Renal pelvis (tissue), 12 donors: Measurements from ENCODE around the gene GPHN. TPM values are rescaled to one million over a fixed set of nuclear protein-coding genes. Genes with fewer than 3 reads are reported as not detected.

Experiments
- DNase-seq: peaks from one replicate; pipeline ENCODE4 v3.0.0-alpha.2; 2013
- long read RNA-seq, 16 experiments: transcript quantifications; one replicate each; lab custom pipeline, GENCODE V29; 2026
- polyA plus RNA-seq, 3 donors: library from polyadenylated mRNA; unstranded; fragments of 120-200 nt; gene quantifications; one replicate each; pipeline ENCODE4 v1.2.1, GENCODE V29; 2013; ENCODE audit not compliant: insufficient read length in 3 of 3

Gene GPHN
- 10 to 100 TPM; 70.3 to 83.7 (median 71.6) TPM for polyA plus RNA-seq
- long read RNA-seq, donor 1, full-length matches to known transcripts: 5 of 5 reads
- long read RNA-seq, donor 1, partial matches to known transcripts: 0 of 5 reads
- long read RNA-seq, donor 1, other reads (novel, unspliced or antisense): 0 of 5 reads
- long read RNA-seq, donor 2, full-length matches to known transcripts: 9 of 9 reads
- long read RNA-seq, donor 2, partial matches to known transcripts: 0 of 9 reads
- long read RNA-seq, donor 2, other reads (novel, unspliced or antisense): 0 of 9 reads
- long read RNA-seq, donor 3, full-length matches to known transcripts: 4 of 4 reads
- long read RNA-seq, donor 3, partial matches to known transcripts: 0 of 4 reads
- long read RNA-seq, donor 3, other reads (novel, unspliced or antisense): 0 of 4 reads
- long read RNA-seq, donor 4, full-length matches to known transcripts: 4 of 15 reads
- long read RNA-seq, donor 4, partial matches to known transcripts: 11 of 15 reads
- long read RNA-seq, donor 4, other reads (novel, unspliced or antisense): 0 of 15 reads
- long read RNA-seq, donor 5, full-length matches to known transcripts: 3 of 3 reads
- long read RNA-seq, donor 5, partial matches to known transcripts: 0 of 3 reads
- long read RNA-seq, donor 5, other reads (novel, unspliced or antisense): 0 of 3 reads
- long read RNA-seq, donor 6, full-length matches to known transcripts: 6 of 6 reads
- long read RNA-seq, donor 6, partial matches to known transcripts: 0 of 6 reads
- long read RNA-seq, donor 6, other reads (novel, unspliced or antisense): 0 of 6 reads
- long read RNA-seq, donor 7, full-length matches to known transcripts: 3 of 3 reads
- long read RNA-seq, donor 7, partial matches to known transcripts: 0 of 3 reads
- long read RNA-seq, donor 7, other reads (novel, unspliced or antisense): 0 of 3 reads
- long read RNA-seq, donor 8: 0 reads
- long read RNA-seq, donor 9, full-length matches to known transcripts: 3 of 3 reads
- long read RNA-seq, donor 9, partial matches to known transcripts: 0 of 3 reads
- long read RNA-seq, donor 9, other reads (novel, unspliced or antisense): 0 of 3 reads
- long read RNA-seq, donor 10, full-length matches to known transcripts: 4 of 4 reads
- long read RNA-seq, donor 10, partial matches to known transcripts: 0 of 4 reads
- long read RNA-seq, donor 10, other reads (novel, unspliced or antisense): 0 of 4 reads
- long read RNA-seq, donor 11, full-length matches to known transcripts: 3 of 3 reads
- long read RNA-seq, donor 11, partial matches to known transcripts: 0 of 3 reads
- long read RNA-seq, donor 11, other reads (novel, unspliced or antisense): 0 of 3 reads
- long read RNA-seq, donor 12, full-length matches to known transcripts: 7 of 12 reads
- long read RNA-seq, donor 12, partial matches to known transcripts: 5 of 12 reads
- long read RNA-seq, donor 12, other reads (novel, unspliced or antisense): 0 of 12 reads
- long read RNA-seq, donor 13, full-length matches to known transcripts: 3 of 3 reads
- long read RNA-seq, donor 13, partial matches to known transcripts: 0 of 3 reads
- long read RNA-seq, donor 13, other reads (novel, unspliced or antisense): 0 of 3 reads
- long read RNA-seq, donor 14: 0 reads
- long read RNA-seq, donor 15: 0 reads
- long read RNA-seq, donor 16, full-length matches to known transcripts: 2 of 2 reads
- long read RNA-seq, donor 16, partial matches to known transcripts: 0 of 2 reads
- long read RNA-seq, donor 16, other reads (novel, unspliced or antisense): 0 of 2 reads

DNA sequence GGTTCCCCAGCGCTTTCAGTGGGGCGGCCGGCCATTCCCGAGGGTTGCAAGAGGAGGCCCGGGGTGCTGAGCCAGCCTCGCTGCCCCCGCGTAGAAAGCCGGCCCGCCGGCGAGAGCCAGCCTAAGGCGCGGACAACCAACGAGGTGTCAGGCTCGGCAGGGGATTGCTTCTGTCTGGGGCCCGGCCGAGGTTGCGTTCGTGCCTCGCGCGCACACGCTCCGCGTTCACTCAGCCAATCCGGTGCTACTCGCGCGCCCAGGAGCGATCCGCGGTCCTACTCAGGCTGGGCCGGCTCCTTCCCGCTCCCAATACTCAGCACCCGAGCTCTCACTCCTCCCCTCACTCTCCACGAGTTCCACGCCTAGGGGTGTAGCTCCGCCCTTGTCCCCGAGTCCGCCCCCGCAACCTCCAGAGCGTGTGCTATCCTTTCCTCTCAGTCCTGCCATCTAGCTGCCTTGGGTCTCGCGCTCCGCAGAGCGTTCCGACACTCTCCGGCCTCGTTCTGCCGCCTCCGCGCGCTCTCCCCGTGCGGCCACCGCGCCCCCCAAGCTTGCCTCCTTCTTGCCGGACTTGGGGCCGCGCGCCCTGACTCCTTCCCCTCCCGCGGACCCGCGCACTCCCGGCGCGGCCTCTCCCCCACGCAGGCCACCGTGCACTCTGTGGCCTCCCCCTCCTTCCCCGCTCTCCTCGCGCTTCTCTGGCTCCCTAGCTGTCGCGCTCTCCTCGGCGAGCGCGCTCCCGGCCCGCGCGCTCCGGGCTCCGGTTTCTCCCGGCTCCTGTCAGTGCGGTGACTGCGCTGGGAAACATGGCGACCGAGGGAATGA lies at the start of gene GPHN:
GPHN (plus strand) TSS at position 426 of the 825 bp plus-strand sequence.
- peak; percentile 96 for DNase-seq

DNA sequence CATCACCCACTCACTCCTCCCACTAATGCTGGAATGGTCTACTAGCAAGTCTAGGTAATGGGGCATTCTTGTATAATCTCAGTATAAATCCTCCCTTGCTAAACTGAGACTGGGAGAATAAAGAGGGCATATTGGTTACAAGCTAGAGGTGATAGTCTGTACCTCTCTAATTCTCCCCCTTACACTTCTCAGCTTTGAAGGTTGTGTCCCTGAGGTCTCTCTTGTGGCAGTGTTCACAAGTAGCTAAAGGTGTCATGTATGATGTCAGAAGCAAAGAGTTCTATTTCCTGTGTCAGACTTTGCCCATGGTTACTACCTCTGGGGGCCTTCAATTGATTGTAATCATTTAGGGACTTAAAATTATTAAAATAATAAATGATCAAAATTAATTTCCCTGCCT lies 48.3 kb upstream of the GPHN start:
- DNase-seq: no peak

DNA sequence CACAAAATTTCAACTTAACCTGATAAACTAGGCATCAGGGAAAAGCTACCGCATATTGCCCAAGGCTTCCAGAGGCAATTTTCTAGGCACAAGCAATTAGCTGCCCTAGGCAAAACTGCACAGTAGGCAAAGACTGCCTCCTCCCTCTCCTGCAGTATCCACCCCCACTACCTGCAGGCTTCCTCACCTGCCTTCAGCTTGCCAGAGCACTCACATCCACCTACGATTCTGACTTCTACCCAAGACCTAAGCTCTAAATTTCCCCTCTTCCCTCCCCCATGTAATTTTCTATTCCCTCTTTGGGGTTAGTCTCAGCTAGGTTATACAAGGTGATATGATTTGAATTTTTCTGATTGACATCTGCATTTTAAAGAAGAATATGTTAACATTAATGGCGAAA lies 43.7 kb upstream of the GPHN start:
- DNase-seq: no peak

DNA sequence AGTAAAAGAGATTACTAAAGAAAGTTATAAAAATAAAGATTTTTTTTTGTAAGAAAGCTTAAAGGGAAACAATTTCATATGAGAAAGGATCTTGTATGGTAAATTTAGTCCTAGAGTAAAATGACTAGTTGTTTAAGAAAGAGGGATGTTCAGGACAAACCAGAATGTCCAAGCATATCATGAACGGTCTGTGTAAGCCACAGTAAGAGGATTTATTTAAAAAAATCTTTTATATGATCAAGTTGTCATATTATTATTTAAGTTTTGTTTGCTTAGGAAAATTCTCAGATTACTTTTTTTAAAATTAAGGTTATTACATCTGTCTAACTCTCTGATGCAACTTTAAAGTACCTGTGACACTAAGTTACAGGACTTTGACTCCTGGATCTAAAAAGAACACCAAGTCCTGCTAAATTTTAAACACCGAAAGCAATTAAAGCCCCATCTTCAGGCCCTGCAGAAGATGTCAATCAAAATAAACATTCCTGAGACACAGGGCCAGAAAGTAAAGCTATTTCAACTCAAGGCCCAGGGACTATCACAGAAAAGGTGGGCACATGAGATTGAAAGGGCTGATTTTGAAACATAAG lies 39.1 kb upstream of the GPHN start:
- no peak for DNase-seq

DNA sequence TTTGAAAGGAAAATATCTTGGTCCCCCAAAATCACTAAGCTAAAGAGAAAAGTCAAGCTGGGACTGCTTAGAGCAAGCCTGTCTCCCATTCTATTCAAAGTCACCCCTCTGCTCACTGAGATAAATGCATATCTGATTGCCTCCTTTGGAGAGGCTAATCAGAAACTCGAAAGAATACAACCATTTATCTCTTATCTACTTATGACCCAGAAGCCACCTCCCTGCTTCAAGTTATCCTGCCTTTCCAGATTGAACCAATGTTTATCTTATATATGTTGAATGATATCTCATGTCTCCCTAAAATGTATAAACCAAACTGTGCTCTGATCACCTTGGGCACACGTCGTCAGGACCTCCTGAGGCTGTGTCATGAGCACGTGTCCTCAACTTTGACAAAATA lies 36.4 kb upstream of the GPHN start:
- no peak for DNase-seq

DNA sequence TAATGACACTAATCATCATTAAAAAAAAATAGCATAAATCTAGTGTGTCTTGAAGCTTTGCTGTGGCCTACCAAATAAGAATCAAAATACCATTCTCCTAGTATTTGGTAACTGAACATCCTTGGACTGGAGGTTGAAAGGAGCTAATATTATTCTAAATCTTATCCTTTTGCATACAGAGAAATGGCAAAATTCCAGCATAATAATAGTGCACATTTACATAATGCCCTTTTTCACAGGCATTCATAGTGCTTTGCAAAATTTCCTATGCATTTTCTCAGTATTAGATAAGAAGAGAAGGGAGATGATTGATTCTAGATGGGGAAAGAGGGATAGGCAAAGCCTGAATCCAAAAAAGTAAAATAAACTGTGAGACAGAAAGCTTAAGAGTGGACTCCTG lies 35.7 kb upstream of the GPHN start:
- DNase-seq: no peak

DNA sequence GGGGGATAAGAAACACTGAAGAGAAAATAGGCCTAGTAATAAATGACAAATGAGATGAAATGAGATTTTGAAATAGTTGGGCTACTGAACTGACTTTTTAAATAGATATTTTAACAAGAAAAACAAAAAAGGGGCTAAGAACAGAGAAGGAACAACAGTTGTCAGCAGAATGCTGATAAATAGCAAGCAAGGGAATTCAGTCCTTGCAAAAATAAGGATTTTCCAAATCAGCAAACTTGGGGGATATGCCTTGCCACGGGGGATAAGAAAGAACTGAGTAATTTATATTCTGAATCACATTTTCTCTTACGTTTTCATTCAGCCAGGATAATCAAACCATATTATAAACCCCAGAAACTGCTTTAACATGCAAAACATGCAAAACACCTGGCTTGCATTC lies 34.7 kb upstream of the GPHN start:
- DNase-seq: no peak

DNA sequence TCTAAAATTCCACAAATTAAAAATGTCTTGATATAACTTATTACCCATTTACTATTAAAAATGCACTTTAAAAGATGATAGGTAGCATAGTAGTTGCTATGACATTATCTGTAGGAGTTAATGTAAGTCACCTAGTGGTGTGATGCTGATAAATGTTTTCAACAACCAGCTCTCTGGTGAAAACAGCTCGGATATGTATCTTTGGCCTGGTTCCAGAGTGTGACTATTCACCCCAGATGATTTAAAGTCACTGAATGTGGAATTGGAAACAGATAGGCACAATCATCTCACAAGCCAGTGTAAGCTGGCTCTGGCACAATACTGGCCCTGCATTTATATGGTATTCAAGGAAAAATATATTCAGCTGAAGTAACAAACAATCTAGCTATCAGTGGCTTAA lies 31.0 kb upstream of the GPHN start:
- DNase-seq: no peak

DNA sequence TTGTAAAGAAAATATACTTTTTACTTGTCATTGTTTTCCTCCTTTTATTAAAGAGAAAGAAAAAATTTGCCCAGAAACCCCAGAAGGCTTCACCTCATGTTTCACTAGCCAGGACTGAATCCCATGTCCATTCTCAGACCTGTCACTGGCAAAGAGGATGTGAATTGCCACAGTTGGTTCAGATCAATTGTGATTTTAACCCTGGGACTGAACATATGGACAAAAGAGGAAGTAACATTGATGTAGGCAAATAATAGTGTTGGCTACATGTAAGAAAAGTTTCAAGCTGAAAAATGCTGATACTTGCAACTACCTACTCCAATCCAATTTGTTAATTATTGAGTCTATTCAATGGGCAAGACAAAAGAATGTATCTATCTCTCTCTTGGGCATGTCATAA lies 30.4 kb upstream of the GPHN start:
- DNase-seq: no peak

DNA sequence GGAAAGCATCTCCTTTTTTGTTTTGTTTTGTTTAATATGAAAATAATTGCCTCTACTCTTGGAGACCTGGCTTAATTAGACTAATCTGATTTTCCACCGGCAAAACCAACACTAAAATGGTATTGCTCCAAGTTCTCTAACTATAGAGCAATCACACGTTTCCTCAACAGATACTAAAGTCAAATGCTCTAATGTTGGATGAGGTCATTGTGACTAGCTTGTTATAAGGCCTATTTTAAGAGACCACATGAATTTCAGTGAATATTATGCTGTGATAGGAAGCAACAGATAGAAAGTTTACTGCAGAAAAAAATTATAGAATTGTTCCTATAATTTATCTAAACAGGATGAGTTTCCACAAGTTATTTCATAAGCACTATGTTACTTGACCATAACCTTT lies 25.1 kb upstream of the GPHN start:
- no peak for DNase-seq

DNA sequence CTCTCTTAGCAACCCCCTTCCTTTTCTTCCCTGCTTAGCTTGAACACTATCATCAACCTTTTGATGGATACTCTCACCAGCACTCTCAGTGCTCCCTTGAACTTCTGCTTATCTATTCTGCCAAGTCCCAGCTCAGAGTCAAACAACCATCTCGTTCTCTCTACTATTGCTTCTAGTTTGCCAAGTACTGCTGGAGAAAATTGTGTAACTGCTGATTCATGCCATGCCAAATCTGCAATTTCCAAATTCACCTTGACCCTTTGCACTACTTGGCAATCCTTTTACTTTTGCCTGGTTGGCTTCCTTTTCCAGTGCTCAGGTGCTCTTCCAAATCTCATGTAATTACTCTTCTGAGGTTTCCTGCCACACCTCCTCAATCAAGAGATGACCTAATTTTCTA lies 24.6 kb upstream of the GPHN start:
- DNase-seq: no peak

DNA sequence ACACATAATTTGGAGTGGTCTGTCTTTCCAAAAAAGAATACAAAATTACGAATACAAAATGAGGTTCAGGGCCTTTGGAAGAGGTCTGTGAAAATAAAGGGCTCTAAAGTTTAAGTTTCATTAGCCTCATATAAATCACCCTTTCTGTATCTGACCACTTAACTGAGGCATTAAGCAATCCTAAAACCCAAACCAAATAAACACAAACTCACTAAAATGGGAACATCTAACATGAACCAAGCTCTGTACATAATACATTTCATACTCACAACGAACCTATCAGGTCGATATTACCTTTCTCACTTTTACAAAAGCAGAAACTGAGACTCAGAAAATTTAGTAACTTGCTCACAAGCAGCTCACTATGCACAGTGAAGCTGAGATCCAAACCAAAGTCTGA lies 22.9 kb upstream of the GPHN start:
- no peak for DNase-seq

DNA sequence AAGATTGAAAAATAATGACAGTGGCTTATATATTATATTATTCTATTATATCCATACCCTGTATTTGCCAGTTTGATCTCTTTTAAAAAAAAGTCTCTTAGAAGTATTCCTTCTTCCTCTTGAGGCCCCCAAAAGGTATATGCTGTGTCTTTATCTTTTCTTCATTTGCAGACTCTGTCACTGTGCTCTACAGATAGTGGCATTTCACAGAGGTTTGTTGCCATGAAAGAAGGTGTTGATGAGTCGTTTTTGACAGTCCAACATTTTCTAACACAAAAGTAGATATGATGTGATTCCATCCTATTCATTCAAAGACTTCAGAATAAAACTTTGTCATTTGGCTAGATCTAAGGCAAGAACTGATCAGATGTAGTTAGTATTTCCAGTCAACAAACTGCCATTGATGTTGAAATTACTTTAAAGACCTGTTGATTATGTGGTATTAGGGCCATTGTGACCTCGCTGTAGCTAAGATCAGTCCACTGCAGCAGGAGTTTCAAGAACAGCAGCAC lies 22.0 kb upstream of the GPHN start, which contains the start of gene CCDC196:
CCDC196 (plus strand) TSS at position 462 of the 512 bp plus-strand sequence. CDS start 132 bp downstream, outside the sequence.
- DNase-seq: no peak

DNA sequence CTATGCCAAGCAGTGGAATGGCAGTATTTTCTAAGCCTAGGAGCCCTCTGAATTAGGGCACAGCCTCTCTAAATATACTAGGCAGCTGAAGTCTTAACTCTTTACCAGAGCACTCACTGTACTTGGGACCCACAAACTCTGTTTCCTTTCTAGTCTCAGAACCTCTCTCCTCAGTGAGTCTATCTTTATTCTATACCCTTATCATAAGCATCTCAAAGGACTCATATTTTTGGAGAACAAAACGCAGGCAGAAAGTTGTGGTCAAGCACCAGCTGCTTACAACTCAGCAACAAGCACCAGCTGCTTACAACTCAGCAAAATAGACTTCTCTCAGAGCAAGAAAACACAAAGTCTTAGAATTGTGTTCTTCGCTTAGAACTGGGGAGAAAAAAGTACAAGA lies 20.8 kb upstream of the GPHN start:
- no peak for DNase-seq

DNA sequence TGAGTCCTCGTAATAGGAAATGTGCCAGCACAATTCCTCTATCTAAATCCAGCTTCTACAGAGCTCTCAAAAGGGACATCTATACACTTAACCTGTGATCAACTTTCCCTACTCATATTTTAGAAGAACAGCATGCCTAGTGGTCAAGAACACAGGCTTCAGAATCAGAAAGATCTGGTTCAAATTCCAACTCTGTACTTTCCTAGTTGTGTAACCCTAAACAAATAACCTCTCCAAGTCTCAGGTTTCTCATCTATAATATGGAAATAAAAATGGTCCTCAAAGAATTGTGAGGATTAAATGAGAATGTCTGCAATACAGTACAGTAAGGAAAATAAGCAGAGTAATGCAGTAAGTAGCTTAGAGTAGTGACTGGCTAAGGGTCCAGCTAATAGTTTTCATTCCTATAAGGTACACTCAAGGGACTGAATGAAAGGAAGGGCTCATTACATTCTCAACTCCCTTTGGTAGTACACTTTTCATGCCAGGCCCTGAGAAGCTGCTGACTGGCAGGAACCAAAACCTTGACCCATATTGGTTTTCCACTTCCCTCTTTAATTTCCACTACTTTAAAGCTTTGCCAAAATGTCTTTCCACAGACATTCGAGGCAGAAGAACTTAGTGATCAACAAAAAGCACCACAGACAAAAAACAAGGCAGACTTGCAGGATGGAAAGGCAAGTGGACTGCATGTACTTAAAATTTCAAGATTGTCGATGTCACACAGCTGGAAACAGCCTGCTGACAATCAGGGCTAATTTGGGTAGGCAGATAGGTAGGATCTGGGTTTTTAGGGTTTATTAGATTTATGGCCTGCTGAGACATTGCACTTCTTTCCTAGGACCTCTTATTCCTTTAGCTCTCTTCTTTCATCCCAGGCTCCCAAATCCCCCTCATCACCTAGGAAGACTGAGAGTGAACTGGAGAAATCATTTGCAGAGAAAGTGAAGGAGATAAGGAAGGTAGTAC lies 17.5 kb upstream of the GPHN start:
- no peak for DNase-seq

DNA sequence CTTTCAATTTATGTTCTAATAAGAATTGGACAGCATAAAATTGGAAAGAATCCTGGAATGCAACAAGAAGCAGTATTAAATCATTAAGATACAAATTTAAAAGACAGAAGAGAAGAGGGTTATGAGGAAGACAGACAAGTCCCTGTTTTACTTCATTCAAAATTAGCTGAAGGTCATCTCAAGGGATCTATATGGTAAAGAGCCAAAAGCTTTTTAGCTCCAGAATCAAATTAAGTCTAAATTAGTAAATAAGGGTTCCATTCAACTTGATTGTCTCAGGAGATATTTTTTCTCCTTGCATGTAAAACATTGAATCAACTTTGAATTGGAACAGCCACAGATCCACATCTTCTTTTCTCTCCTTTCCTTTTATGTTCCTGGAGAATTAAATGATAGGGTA lies 14.2 kb upstream of the GPHN start:
- no peak for DNase-seq

DNA sequence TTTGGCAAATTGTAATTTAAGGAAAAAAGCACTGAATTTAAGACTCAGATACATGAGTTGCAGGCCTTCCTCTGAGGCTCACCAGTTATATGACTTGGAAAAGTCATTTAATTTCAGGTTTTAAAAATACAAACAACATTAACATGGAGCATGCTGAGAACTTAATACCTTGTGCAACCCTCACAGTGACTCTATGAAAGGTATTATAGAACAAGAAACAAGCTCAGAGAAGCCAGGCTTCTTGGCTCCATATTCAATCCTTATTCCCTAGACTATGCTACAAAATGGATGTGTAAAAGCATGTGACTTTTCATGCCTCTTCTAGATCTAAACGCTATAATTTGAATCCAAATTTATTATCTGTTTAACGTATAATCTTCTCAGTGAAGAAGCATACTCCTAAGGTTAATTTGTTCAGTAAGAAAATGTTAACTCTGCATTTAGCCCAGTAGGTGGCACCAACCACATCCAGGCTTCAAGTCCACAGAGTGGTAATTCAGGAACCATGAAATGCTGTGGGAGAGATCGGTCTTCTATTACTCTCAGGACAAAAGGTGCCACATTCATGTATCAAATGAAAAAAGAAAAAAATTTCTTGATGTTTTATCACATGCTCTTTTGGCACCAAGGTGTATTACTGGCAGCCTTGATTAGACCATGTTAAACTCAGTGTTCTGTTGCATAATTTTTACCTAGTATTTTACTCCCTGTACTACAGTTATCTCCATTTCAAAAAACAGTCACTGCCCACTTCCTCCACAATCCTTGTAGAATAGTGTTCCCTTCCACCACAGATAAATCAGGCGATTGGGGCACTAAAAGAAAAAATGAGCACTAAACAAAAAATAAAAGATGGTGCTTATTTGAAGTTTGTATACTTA lies 12.5 kb upstream of the GPHN start:
- peak; percentile 71 for DNase-seq
